Activated CD4-positive, alpha-beta memory T cell treated with anti-CD3 and anti-CD28 coated beads, Interleukin-2, amount 10 ng/mL, durations not matched to agents 7 days and 5 days (primary cell): ENCODE results near the gene DDX59. TPM values are rescaled to one million over a fixed set of nuclear protein-coding genes. Genes with fewer than 3 reads are reported as not detected.

Source experiments
- CTCF ChIA-PET: fragments of 350-600 bp; sonication (Branson Sonifier 250); formaldehyde crosslinking; loops from one replicate; lab custom pipeline; 2021; ENCODE audit warnings: antibody characterized with exemption, inconsistent platforms; lab: Charles Lee
- POLR2A ChIA-PET: fragments of 350-600 bp; sonication (Branson Sonifier 250); formaldehyde crosslinking; loops from one replicate; lab custom pipeline; 2021; ENCODE audit warnings: antibody characterized with exemption; lab: Charles Lee
- DNase-seq: peaks from one replicate; pipeline ENCODE4 v3.0.0-alpha.2; 2020
- H3K27ac Mint-ChIP-seq: one replicate; pipeline ENCODE4 v1.8.0; 2021; ENCODE audit warnings: mild to moderate bottlenecking, mixed read lengths
- H3K27me3 Mint-ChIP-seq: one replicate; pipeline ENCODE4 v1.8.0; 2021; ENCODE audit warnings: mixed read lengths
- H3K36me3 Mint-ChIP-seq: one replicate; pipeline ENCODE4 v1.8.0; 2021; ENCODE audit warnings: low read depth, mixed read lengths
- H3K4me1 Mint-ChIP-seq: one replicate; pipeline ENCODE4 v1.8.0; 2021; ENCODE audit warnings: mixed read lengths
- H3K4me3 Mint-ChIP-seq: one replicate; pipeline ENCODE4 v1.8.0; 2021; ENCODE audit warnings: mild to moderate bottlenecking, mixed read lengths
- H3K9me3 Mint-ChIP-seq: one replicate; pipeline ENCODE4 v1.8.0; 2021; ENCODE audit warnings: mixed read lengths
- total RNA-seq, 2 experiments: library from RNA; stranded (reverse); gene quantifications; one replicate each; pipeline ENCODE4 v1.2.3, GENCODE V29; 2021

DDX59 gene
- 10 to 100 TPM; 32.1 to 34.0 TPM for total RNA-seq

- no peaks in the 10 kb centered on the region for H3K27me3 Mint-ChIP-seq
- peaks cover 35% of the 10 kb centered on the region for H3K4me1 Mint-ChIP-seq
- ChIA-PET CTCF (interaction anchor here (0.6 to 3.9 kb wide), 10 partner anchors 11 to 445 kb away, joined by 3 to 62 read pairs (median 4); partner anchors contain the start of gene KIF14), POLR2A (interaction anchor here (0.5 to 5.1 kb wide), 28 partner anchors 10 to 1285 kb away, joined by 3 to 62 read pairs (median 4); partner anchors contain the start of genes KIF14 and KIF21B)
- no peaks in the 10 kb centered on the region for H3K9me3 Mint-ChIP-seq
- peaks cover 25% of the 10 kb centered on the region for H3K36me3 Mint-ChIP-seq
- DNase-seq = peak; percentile 91
- peak within 1 kb of the TSS; percentile 93 for H3K27ac Mint-ChIP-seq
- H3K4me3 Mint-ChIP-seq = peak within 1 kb of the TSS; percentile 99
Observed at GRCh38 chr1:200669314-200670241, at the start of gene DDX59. DDX59 (minus strand) TSS chr1:200669907; CDS start chr1:200666740, 3,167 bp downstream.

- Mint-ChIP-seq H3K4me3 (no peak overlapping the region), H3K27ac (no peak overlapping the region), H3K4me1 (no peaks in the 10 kb centered on the region), H3K36me3 (no peaks in the 10 kb centered on the region), H3K27me3 (peaks cover 15% of the 10 kb centered on the region), H3K9me3 (no peaks in the 10 kb centered on the region)
- no peak for DNase-seq
- CTCF ChIA-PET = no interaction called here
- POLR2A ChIA-PET = no interaction called here
Observed at GRCh38 chr1:200714504-200715187, 44.9 kb upstream of the DDX59 start.

GRCh38 chr1:200710166-200710565 is 40.5 kb upstream of the DDX59 start:
- H3K36me3 Mint-ChIP-seq = no peaks in the 10 kb centered on the region
- peaks cover 4% of the 10 kb centered on the region for H3K27me3 Mint-ChIP-seq
- CTCF ChIA-PET = no interaction called here
- H3K4me1 Mint-ChIP-seq = no peaks in the 10 kb centered on the region
- no peak for DNase-seq
- no peak overlapping the region for H3K4me3 Mint-ChIP-seq
- POLR2A ChIA-PET = interaction anchor here (1.6 kb wide), 1 partner anchor 40 kb away, joined by 4 read pairs; the partner anchor contains the start of gene DDX59
- no peak overlapping the region for H3K27ac Mint-ChIP-seq
- no peaks in the 10 kb centered on the region for H3K9me3 Mint-ChIP-seq

- no peaks in the 10 kb centered on the region for H3K4me1 Mint-ChIP-seq
- no peak overlapping the region for H3K4me3 Mint-ChIP-seq
- CTCF ChIA-PET = no interaction called here
Observed at GRCh38 chr1:200708769-200709168, 39.1 kb upstream of the DDX59 start.

GRCh38 chr1:200708161-200708560 is 38.5 kb upstream of the DDX59 start:
- ChIA-PET POLR2A (no interaction called here), CTCF (no interaction called here)
- H3K4me1 Mint-ChIP-seq = no peaks in the 10 kb centered on the region
- DNase-seq = no peak
- no peaks in the 10 kb centered on the region for H3K9me3 Mint-ChIP-seq
- no peak overlapping the region for H3K4me3 Mint-ChIP-seq
- no peaks in the 10 kb centered on the region for H3K36me3 Mint-ChIP-seq
- no peak overlapping the region for H3K27ac Mint-ChIP-seq
- H3K27me3 Mint-ChIP-seq = no peaks in the 10 kb centered on the region

More at GRCh38 chr1:200708769-200709168, 39.1 kb upstream of the DDX59 start:
- no peak overlapping the region for H3K27ac Mint-ChIP-seq
- peaks cover 2% of the 10 kb centered on the region for H3K27me3 Mint-ChIP-seq
- DNase-seq = no peak
- H3K9me3 Mint-ChIP-seq = no peaks in the 10 kb centered on the region
- no peaks in the 10 kb centered on the region for H3K36me3 Mint-ChIP-seq
- POLR2A ChIA-PET = interaction anchor here (1.6 kb wide), 1 partner anchor 39 kb away, joined by 4 read pairs; the partner anchor contains the start of gene DDX59

GRCh38 chr1:200707116-200707515 is 37.4 kb upstream of the DDX59 start:
- Mint-ChIP-seq H3K4me3 (no peak overlapping the region), H3K36me3 (no peaks in the 10 kb centered on the region), H3K9me3 (no peaks in the 10 kb centered on the region), H3K27ac (no peak overlapping the region), H3K4me1 (no peaks in the 10 kb centered on the region), H3K27me3 (no peaks in the 10 kb centered on the region)
- CTCF ChIA-PET = no interaction called here
- POLR2A ChIA-PET = no interaction called here
- no peak for DNase-seq

- ChIA-PET POLR2A (no interaction called here), CTCF (no interaction called here)
- no peaks in the 10 kb centered on the region for H3K27me3 Mint-ChIP-seq
- no peak overlapping the region for H3K27ac Mint-ChIP-seq
- H3K4me1 Mint-ChIP-seq = no peaks in the 10 kb centered on the region
- H3K9me3 Mint-ChIP-seq = no peaks in the 10 kb centered on the region
- no peak for DNase-seq
- H3K4me3 Mint-ChIP-seq = no peak overlapping the region
- H3K36me3 Mint-ChIP-seq = no peaks in the 10 kb centered on the region
Observed at GRCh38 chr1:200706111-200706814, 36.6 kb upstream of the DDX59 start.

- Mint-ChIP-seq H3K4me1 (peaks cover 1% of the 10 kb centered on the region), H3K27me3 (peaks cover 1% of the 10 kb centered on the region), H3K27ac (no peak overlapping the region), H3K9me3 (no peaks in the 10 kb centered on the region), H3K36me3 (no peaks in the 10 kb centered on the region), H3K4me3 (no peak overlapping the region)
- POLR2A ChIA-PET = no interaction called here
- CTCF ChIA-PET = interaction anchor here (0.6 kb wide), 1 partner anchor 249 kb away, joined by 3 read pairs; no protein-coding TSS in a partner anchor
- no peak for DNase-seq
Observed at GRCh38 chr1:200704986-200705500, 35.3 kb upstream of the DDX59 start.

- ChIA-PET CTCF (no interaction called here), POLR2A (no interaction called here)
- no peaks in the 10 kb centered on the region for H3K36me3 Mint-ChIP-seq
- no peaks in the 10 kb centered on the region for H3K9me3 Mint-ChIP-seq
- DNase-seq = no peak
- H3K27ac Mint-ChIP-seq = no peak overlapping the region
- H3K4me1 Mint-ChIP-seq = peaks cover 5% of the 10 kb centered on the region
- H3K4me3 Mint-ChIP-seq = no peak overlapping the region
- peaks cover 10% of the 10 kb centered on the region for H3K27me3 Mint-ChIP-seq
Observed at GRCh38 chr1:200699871-200700270, 30.2 kb upstream of the DDX59 start.

GRCh38 chr1:200694738-200695137 is 25.0 kb upstream of the DDX59 start:
- ChIA-PET CTCF (no interaction called here), POLR2A (no interaction called here)
- Mint-ChIP-seq H3K9me3 (no peaks in the 10 kb centered on the region), H3K4me1 (peaks cover under 1% of the 10 kb centered on the region), H3K4me3 (no peak overlapping the region), H3K36me3 (no peaks in the 10 kb centered on the region), H3K27ac (no peak overlapping the region), H3K27me3 (peaks cover 19% of the 10 kb centered on the region)
- no peak for DNase-seq

GRCh38 chr1:200693327-200693726 is 23.6 kb upstream of the DDX59 start:
- no peaks in the 10 kb centered on the region for H3K9me3 Mint-ChIP-seq
- ChIA-PET POLR2A (no interaction called here), CTCF (interaction anchor here (0.7 kb wide), 1 partner anchor 278 kb away, joined by 3 read pairs; no protein-coding TSS in a partner anchor)
- H3K36me3 Mint-ChIP-seq = no peaks in the 10 kb centered on the region
- H3K4me1 Mint-ChIP-seq = no peaks in the 10 kb centered on the region
- DNase-seq = no peak
- H3K4me3 Mint-ChIP-seq = no peak overlapping the region
- H3K27ac Mint-ChIP-seq = no peak overlapping the region
- peaks cover 19% of the 10 kb centered on the region for H3K27me3 Mint-ChIP-seq

- Mint-ChIP-seq H3K4me1 (no peaks in the 10 kb centered on the region), H3K27ac (no peak overlapping the region), H3K4me3 (no peak overlapping the region), H3K36me3 (no peaks in the 10 kb centered on the region), H3K27me3 (peaks cover 15% of the 10 kb centered on the region), H3K9me3 (no peaks in the 10 kb centered on the region)
- ChIA-PET POLR2A (no interaction called here), CTCF (no interaction called here)
- DNase-seq = no peak
Observed at GRCh38 chr1:200692316-200692715, 22.6 kb upstream of the DDX59 start.
